ENCODE results near the gene TMIGD1. TPM values are rescaled to one million over a fixed set of nuclear protein-coding genes. Genes with fewer than 3 reads are reported as not detected.

TMIGD1 gene
- total RNA-seq, 1 experiment from 2014 or later = not detected

- TF ChIP-seq REST (IDR thresholded peaks at IDR 0.05; ENCODE audit: low read depth) (no peak), MAX (IDR thresholded peaks at IDR 0.05) (no peak), ZFX (IDR thresholded peaks at IDR 0.05) (no peak), EZH2 (IDR thresholded peaks at IDR 0.05) (no peak), POLR2AphosphoS5 (IDR thresholded peaks at IDR 0.05; ENCODE audit: low read depth, low read length) (no peak), ATF3 (IDR thresholded peaks at IDR 0.05) (no peak)
- TF ChIP-seq, protein P1, sequence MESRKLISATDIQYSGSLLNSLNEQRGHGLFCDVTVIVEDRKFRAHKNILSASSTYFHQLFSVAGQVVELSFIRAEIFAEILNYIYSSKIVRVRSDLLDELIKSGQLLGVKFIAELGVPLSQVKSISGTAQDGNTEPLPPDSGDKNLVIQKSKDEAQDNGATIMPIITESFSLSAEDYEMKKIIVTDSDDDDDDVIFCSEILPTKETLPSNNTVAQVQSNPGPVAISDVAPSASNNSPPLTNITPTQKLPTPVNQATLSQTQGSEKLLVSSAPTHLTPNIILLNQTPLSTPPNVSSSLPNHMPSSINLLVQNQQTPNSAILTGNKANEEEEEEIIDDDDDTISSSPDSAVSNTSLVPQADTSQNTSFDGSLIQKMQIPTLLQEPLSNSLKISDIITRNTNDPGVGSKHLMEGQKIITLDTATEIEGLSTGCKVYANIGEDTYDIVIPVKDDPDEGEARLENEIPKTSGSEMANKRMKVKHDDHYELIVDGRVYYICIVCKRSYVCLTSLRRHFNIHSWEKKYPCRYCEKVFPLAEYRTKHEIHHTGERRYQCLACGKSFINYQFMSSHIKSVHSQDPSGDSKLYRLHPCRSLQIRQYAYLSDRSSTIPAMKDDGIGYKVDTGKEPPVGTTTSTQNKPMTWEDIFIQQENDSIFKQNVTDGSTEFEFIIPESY (IDR thresholded peaks at IDR 0.05; ENCODE audit: extremely low read depth, insufficient replicate concordance, low read length) = no peak
These were observed 36.1 kb downstream of the TMIGD1 start (continued) for GRCh38 chr17:30297715-30298114.
